ENCODE measurements around the gene ESPNL.

DNA sequence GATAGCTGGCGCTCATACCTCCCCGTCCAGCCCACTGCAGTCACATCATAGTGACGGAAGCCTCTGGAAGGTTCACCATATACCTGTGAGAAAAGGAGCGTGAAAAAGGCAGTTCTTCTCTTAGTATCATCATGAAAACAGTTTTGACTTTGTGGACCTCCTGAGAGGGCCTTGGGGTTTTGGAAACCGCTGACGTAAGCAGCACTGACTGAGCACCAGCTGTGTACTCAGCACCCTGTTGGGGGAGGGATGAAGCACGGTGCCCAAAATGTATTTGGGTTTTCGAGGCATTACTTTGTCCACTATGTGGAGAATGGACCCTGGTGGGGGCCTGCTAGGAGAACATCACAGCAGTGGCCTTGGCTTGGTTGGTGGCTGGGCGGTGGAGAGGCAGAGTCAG lies 33.9 kb upstream of the ESPNL start:
- TF ChIP-seq, protein P1, sequence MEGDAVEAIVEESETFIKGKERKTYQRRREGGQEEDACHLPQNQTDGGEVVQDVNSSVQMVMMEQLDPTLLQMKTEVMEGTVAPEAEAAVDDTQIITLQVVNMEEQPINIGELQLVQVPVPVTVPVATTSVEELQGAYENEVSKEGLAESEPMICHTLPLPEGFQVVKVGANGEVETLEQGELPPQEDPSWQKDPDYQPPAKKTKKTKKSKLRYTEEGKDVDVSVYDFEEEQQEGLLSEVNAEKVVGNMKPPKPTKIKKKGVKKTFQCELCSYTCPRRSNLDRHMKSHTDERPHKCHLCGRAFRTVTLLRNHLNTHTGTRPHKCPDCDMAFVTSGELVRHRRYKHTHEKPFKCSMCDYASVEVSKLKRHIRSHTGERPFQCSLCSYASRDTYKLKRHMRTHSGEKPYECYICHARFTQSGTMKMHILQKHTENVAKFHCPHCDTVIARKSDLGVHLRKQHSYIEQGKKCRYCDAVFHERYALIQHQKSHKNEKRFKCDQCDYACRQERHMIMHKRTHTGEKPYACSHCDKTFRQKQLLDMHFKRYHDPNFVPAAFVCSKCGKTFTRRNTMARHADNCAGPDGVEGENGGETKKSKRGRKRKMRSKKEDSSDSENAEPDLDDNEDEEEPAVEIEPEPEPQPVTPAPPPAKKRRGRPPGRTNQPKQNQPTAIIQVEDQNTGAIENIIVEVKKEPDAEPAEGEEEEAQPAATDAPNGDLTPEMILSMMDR (conservative IDR thresholded peaks at IDR 0.05): no peak
- no peak for TF ChIP-seq ZFX (IDR thresholded peaks at IDR 0.05)
